Ectodermal cell (in vitro differentiated cells): Measurements from ENCODE around the gene C16orf78.

Experiments used
- H3K27ac ChIP-seq: 2 replicates; pipeline ENCODE4 v1.7.0; 2013; ENCODE audit warnings: mild to moderate bottlenecking, low read depth, low read length; ENCODE audit not compliant: insufficient read depth, poor library complexity, severe bottlenecking
- H3K27me3 ChIP-seq: 2 replicates; pipeline ENCODE4 v1.7.0; 2013; ENCODE audit warnings: mild to moderate bottlenecking, low read length; ENCODE audit not compliant: insufficient read depth, control insufficient read depth, poor library complexity, severe bottlenecking
- H3K36me3 ChIP-seq: one replicate; pipeline ENCODE4 v1.7.0; 2013; ENCODE audit warnings: low read length; ENCODE audit not compliant: control insufficient read depth, insufficient read depth
- H3K4me1 ChIP-seq: one replicate; pipeline ENCODE4 v1.7.0; 2013; ENCODE audit warnings: low read length; ENCODE audit not compliant: control insufficient read depth, insufficient read depth
- H3K4me3 ChIP-seq: 2 replicates; pipeline ENCODE4 v1.7.0; 2013; ENCODE audit warnings: low read depth, low read length, control low read depth; ENCODE audit not compliant: insufficient read depth
- H3K9me3 ChIP-seq: 2 replicates; pipeline ENCODE4 v1.7.0; 2013; ENCODE audit warnings: mild to moderate bottlenecking, low read length, moderate library complexity; ENCODE audit not compliant: control insufficient read depth
- WGBS, 2 experiments: methylation state at CpG; one replicate each; pipeline ENCODE4 v1.1.7; 2013; ENCODE audit warnings: missing lambda C conversion rate in 2 of 2; 5-methylcytosine and 5-hydroxymethylcytosine counted together

Gene C16orf78

GRCh38 chr16:49427771-49428170 lies 54.2 kb downstream of the C16orf78 start:
- Histone ChIP-seq H3K4me1 (no peaks in the 10 kb centered on the region), H3K4me3 (no peak overlapping the region), H3K9me3 (no peaks in the 10 kb centered on the region), H3K27ac (no peak overlapping the region), H3K27me3 (no peaks in the 10 kb centered on the region), H3K36me3 (no peaks in the 10 kb centered on the region)
- 90 to 92% methylated on average over 4 of the region's 4 CpGs for WGBS, 2 experiments

DNA sequence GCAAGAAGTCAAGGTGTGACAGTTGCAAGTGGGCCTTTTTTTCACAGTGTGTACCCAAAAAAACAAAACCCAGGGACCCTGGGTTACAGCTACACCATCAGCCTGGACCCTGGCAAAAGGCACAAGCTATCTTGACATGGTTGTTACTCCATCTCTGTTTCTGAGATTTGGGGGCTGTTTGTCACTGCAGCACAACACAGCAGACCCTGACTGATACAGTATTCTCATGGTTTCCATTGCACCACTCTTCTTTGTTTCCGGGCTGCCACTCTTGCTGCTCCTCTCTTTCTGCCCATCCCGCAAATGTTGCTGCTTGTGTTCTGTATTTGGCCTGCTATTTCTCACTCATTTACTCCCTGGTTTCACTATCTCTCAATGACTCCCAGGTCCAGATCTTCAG lies 55.2 kb downstream of the C16orf78 start:
- Histone ChIP-seq H3K4me3 (no peak overlapping the region), H3K27ac (no peak overlapping the region), H3K27me3 (no peaks in the 10 kb centered on the region), H3K36me3 (no peaks in the 10 kb centered on the region), H3K4me1 (no peaks in the 10 kb centered on the region), H3K9me3 (no peaks in the 10 kb centered on the region)
- 90 to 93% methylated on average over 2 of the region's 2 CpGs for WGBS, 2 experiments

GRCh38 chr16:49431040-49431439 lies 57.4 kb downstream of the C16orf78 start:
- Histone ChIP-seq H3K27ac (no peak overlapping the region), H3K36me3 (no peaks in the 10 kb centered on the region), H3K9me3 (no peaks in the 10 kb centered on the region), H3K4me3 (no peak overlapping the region), H3K4me1 (no peaks in the 10 kb centered on the region), H3K27me3 (no peaks in the 10 kb centered on the region)
- 89 to 92% methylated on average over 9 of the region's 9 CpGs for WGBS, 2 experiments

DNA sequence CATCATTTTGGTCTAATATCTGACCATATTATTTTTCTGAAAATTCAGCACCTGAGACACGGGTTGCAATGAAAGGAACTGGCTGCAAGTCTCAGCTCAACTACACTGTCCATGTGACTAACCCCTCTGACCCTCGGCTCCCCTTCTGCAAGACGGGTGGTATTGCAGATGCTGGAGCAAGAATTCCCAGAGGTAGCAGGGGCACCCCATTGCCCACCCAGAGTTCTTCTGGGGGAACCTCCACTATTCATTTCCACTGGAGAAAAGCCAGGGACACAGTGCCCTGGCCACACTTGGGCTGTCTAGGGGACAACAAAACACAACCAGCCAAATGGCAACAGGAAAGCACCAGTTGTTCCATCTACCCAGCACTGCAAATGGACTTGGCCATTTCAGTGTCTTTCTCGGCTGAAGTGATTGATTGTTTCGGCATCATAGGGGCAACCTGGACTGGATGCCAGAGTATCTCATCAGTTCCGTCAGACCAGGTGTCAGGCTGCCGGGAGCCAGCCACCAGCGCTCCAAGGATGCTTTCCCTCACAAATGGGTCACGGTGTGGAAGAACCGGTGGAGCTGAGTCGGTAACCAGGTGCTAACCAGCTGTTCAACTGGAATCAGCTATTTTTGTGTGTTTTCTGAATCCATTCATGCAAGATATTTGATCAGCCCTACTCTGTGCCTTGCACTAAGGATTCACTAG lies 58.1 kb downstream of the C16orf78 start:
- Histone ChIP-seq H3K27me3 (no peaks in the 10 kb centered on the region), H3K9me3 (no peaks in the 10 kb centered on the region), H3K4me3 (no peak overlapping the region), H3K4me1 (no peaks in the 10 kb centered on the region), H3K36me3 (no peaks in the 10 kb centered on the region), H3K27ac (no peak overlapping the region)
- WGBS, 2 experiments, result 92 to 94% methylated on average over 11 of the region's 11 CpGs

GRCh38 chr16:49434733-49435132 lies 61.1 kb downstream of the C16orf78 start:
- no peak overlapping the region for H3K27ac ChIP-seq
- H3K9me3 ChIP-seq, result no peaks in the 10 kb centered on the region
- no peaks in the 10 kb centered on the region for H3K36me3 ChIP-seq
- H3K4me3 ChIP-seq, result no peak overlapping the region
- WGBS, 2 experiments, result 92 to 93% methylated on average over 6 of the region's 6 CpGs
- peaks cover 11% of the 10 kb centered on the region for H3K27me3 ChIP-seq
- peaks cover 7% of the 10 kb centered on the region for H3K4me1 ChIP-seq

DNA sequence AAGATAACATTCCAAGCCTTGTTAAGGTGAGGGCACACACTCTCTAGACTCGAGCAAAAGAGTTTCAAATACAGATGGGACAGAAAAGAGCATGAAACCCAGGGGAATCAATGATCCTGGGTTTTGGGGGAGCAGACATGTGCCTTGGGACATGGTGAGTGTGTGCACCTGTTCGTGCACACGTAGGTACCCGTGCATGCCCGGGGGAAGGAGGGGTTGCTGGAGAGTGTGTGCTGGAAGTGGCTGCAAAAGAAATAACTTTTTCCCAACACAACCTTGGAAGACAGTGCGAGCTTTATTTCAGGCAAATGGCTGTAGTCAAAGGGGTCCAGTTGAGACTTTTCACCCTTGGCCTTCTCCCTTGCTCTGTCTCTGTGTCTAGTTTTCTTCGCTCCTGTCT lies 62.6 kb downstream of the C16orf78 start:
- H3K27me3 ChIP-seq, result peaks cover 23% of the 10 kb centered on the region
- H3K9me3 ChIP-seq, result no peaks in the 10 kb centered on the region
- no peaks in the 10 kb centered on the region for H3K36me3 ChIP-seq
- H3K27ac ChIP-seq, result no peak overlapping the region
- H3K4me3 ChIP-seq, result no peak overlapping the region
- WGBS, 2 experiments, result 93 to 94% methylated on average over 7 of the region's 7 CpGs
- H3K4me1 ChIP-seq, result peaks cover 19% of the 10 kb centered on the region

DNA sequence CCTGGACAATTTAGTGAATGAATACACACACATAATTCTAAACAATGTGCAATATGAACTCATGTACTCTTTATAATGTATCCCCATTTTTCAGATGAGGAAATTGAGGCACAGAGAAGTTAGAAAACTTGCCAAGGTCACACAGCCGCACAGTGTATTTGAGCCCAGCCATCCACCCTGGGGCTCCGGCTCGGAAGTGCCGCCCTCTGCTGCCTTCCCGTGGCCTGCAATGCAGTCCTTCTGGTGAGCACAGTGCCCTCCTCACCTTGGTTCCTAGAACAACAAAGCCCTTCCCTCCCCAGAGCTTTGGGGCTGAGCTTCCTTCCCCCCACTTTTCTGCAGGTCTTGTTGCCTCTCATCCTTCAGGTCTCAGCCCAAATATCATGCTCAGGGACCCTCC lies 63.7 kb downstream of the C16orf78 start:
- Histone ChIP-seq H3K4me3 (no peak overlapping the region), H3K36me3 (no peaks in the 10 kb centered on the region), H3K4me1 (peaks cover 26% of the 10 kb centered on the region), H3K9me3 (no peaks in the 10 kb centered on the region), H3K27ac (no peak overlapping the region), H3K27me3 (peaks cover 23% of the 10 kb centered on the region)
- WGBS, 2 experiments, result 71 to 73% methylated on average over 5 of the region's 5 CpGs

DNA sequence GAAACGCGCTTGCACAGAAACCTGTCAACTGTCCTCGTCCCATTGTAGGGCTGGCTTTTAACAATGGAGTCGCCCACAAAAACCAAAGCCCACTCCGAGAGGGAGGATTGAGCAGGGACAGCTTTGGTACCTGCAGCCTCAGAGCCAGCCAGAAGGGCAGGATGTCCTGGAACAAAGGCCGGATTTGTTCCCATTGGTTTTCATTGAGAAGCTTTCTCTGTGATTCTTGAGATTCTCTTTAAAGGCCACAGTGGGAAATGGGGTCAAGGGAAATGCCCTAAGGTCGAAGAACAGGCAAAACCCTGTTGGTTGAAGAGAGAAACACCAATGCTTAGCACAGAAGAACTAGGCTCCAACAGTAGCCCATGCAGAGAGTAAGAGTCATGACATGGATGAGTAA lies 65.4 kb downstream of the C16orf78 start:
- H3K9me3 ChIP-seq, result no peaks in the 10 kb centered on the region
- no peak overlapping the region for H3K27ac ChIP-seq
- H3K36me3 ChIP-seq, result no peaks in the 10 kb centered on the region
- H3K4me3 ChIP-seq, result no peak overlapping the region
- H3K27me3 ChIP-seq, result peaks cover 23% of the 10 kb centered on the region
- peaks cover 35% of the 10 kb centered on the region for H3K4me1 ChIP-seq
- WGBS, 2 experiments, result 65 to 67% methylated on average over 7 of the region's 7 CpGs

DNA sequence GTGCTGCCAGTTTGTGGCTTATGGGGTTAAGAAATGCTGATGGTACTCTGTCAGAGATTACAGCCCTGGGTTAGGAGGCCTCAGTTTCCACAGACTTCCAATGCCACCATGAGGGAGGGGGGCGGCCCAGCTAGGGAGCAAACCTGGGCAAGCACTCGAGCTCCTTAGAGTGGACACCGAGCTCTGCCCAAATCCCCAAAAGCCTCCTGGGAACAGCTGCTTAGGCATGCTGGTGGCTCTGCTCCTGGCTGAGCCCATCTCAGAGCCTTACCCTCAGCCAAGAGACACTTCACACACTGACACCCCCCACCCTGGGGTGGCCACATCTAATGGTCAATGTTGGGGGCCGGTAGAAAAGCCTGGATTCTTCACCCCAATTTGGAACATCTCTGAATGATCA lies 66.1 kb downstream of the C16orf78 start:
- H3K4me1 ChIP-seq, result peaks cover 35% of the 10 kb centered on the region
- no peak overlapping the region for H3K4me3 ChIP-seq
- H3K36me3 ChIP-seq, result no peaks in the 10 kb centered on the region
- H3K9me3 ChIP-seq, result no peaks in the 10 kb centered on the region
- peaks cover 23% of the 10 kb centered on the region for H3K27me3 ChIP-seq
- WGBS, 2 experiments, result 84 to 91% methylated on average over 4 of the region's 4 CpGs
- no peak overlapping the region for H3K27ac ChIP-seq

GRCh38 chr16:49440156-49441065 lies 66.8 kb downstream of the C16orf78 start:
- Histone ChIP-seq H3K27me3 (peaks cover 23% of the 10 kb centered on the region), H3K36me3 (no peaks in the 10 kb centered on the region), H3K4me1 (peaks cover 35% of the 10 kb centered on the region), H3K27ac (no peak overlapping the region), H3K4me3 (no peak overlapping the region), H3K9me3 (no peaks in the 10 kb centered on the region)
- 81 to 85% methylated on average over 19 to 20 of the region's 20 CpGs for WGBS, 2 experiments
